Measurements from ENCODE around the gene SP110. TPM values are rescaled to one million over a fixed set of nuclear protein-coding genes. Genes with fewer than 3 reads are reported as not detected.

Gene SP110
- total and polyA plus RNA-seq, 2 experiments from 2014 or later: 2.3 to 8.2 TPM

DNA sequence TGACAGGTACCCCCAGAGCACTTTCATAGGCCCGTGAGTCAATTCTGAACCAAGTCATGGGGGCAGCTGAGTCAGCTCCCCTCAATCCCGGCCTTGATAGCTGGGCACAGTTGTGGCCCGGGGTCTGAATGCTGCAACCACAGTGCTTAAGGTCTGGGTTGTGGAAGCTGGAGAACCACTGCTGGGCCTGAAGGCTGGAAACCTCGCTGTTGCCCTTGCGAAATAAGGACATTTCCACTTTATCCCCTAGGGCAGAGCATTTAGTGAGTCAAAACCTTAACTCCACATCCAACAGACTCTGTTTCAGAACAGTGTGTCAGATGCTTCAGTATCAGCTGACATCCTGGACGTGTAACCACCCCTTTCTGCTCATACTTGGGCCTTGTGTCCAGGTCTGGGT lies 58.6 kb downstream of the SP110 start (continued):
- no peak for TF ChIP-seq REST (IDR thresholded peaks at IDR 0.05; ENCODE audit: unreplicated experiment)
- TF ChIP-seq CREB1 (CRISPR knock-in tag; IDR thresholded peaks at IDR 0.05; ENCODE audit: low read depth): no peak
- no peak for TF ChIP-seq JUNB (IDR thresholded peaks at IDR 0.05; ENCODE audit: unreplicated experiment)

- H3K4me1 ChIP-seq (ENCODE audit: insufficient read depth): no peaks in the 10 kb centered on the region
- H3K9me3 Mint-ChIP-seq: peaks cover 6% of the 10 kb centered on the region
- no peak overlapping the region for H3K4me3 ChIP-seq
- H3K79me2 ChIP-seq (replicated peaks; ENCODE audit: insufficient read depth): no peaks in the 10 kb centered on the region
- H4K20me1 ChIP-seq (replicated peaks; ENCODE audit: insufficient read depth): no peaks in the 10 kb centered on the region
- no peaks in the 10 kb centered on the region for H3K36me3 ChIP-seq (ENCODE audit: insufficient read depth)
- H3K9me2 ChIP-seq (ENCODE audit: insufficient read depth): peaks cover 4% of the 10 kb centered on the region; the same call in 1 of the 2 replicates
- DNase-seq (ENCODE audit: low spot score) (peak; percentile 72), ATAC-seq (peak; percentile 81)
- peaks cover 5% of the 10 kb centered on the region; the same call in 1 of the 3 replicates for H3K4me1 Mint-ChIP-seq
- no peaks in the 10 kb centered on the region for H3F3A ChIP-seq (replicated peaks; ENCODE audit: low read depth)
- H3K27ac ChIP-seq (ENCODE audit: low read depth): no peak overlapping the region
- peak overlapping the region; percentile 90 for H2AFZ ChIP-seq
- peaks cover 3% of the 10 kb centered on the region; the same call in 1 of the 3 replicates for H3K36me3 Mint-ChIP-seq (ENCODE audit: low read depth)
- H3K27me3 Mint-ChIP-seq (ENCODE audit: insufficient read depth, low read depth, poor library complexity): peaks cover 10% of the 10 kb centered on the region
- H3K27ac Mint-ChIP-seq: no peak overlapping the region
- H3K4me3 Mint-ChIP-seq: no peak overlapping the region
- H3K4me2 ChIP-seq: no peak overlapping the region
- H3K27me3 ChIP-seq (ENCODE audit: insufficient read depth): no peaks in the 10 kb centered on the region
- TF ChIP-seq CTCF (conservative IDR thresholded peaks at IDR 0.05; ENCODE audit: low read depth in 2 of 2): peak; percentile 81 to 83
- no peak for TF ChIP-seq EZH2 (IDR thresholded peaks at IDR 0.05; ENCODE audit: low read depth, unreplicated experiment)
- no peak for TF ChIP-seq REST (IDR thresholded peaks at IDR 0.05; ENCODE audit: unreplicated experiment)
- TF ChIP-seq, protein P1, sequence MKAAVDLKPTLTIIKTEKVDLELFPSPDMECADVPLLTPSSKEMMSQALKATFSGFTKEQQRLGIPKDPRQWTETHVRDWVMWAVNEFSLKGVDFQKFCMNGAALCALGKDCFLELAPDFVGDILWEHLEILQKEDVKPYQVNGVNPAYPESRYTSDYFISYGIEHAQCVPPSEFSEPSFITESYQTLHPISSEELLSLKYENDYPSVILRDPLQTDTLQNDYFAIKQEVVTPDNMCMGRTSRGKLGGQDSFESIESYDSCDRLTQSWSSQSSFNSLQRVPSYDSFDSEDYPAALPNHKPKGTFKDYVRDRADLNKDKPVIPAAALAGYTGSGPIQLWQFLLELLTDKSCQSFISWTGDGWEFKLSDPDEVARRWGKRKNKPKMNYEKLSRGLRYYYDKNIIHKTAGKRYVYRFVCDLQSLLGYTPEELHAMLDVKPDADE (IDR thresholded peaks at IDR 0.05): no peak
Observed at GRCh38 chr2:230160112-230160660, 59.6 kb downstream of the SP110 start.

Data from GM23338 (cell line).